Subcutaneous adipose tissue (tissue), 4 donors: ENCODE data around the gene RBBP8NL. TPM values are rescaled to one million over a fixed set of nuclear protein-coding genes. Genes with fewer than 3 reads are reported as not detected.

Source experiments
- CTCF ChIP-seq: fragments of 450-650 bp; IDR thresholded peaks from one replicate; pipeline ENCODE4 v1.5.1; 2016; ENCODE audit warnings: low read depth, mild to moderate bottlenecking, control low read depth, antibody characterized with exemption, moderate library complexity
- total RNA-seq, 4 donors: library from RNA; depleted of rRNA; stranded (reverse); fragments of >200 nt; gene quantifications; one replicate each; pipeline ENCODE4 v1.1.0, GENCODE V29; 2016

Gene RBBP8NL
- total RNA-seq, 4 donors from 2014 or later: not detected

DNA sequence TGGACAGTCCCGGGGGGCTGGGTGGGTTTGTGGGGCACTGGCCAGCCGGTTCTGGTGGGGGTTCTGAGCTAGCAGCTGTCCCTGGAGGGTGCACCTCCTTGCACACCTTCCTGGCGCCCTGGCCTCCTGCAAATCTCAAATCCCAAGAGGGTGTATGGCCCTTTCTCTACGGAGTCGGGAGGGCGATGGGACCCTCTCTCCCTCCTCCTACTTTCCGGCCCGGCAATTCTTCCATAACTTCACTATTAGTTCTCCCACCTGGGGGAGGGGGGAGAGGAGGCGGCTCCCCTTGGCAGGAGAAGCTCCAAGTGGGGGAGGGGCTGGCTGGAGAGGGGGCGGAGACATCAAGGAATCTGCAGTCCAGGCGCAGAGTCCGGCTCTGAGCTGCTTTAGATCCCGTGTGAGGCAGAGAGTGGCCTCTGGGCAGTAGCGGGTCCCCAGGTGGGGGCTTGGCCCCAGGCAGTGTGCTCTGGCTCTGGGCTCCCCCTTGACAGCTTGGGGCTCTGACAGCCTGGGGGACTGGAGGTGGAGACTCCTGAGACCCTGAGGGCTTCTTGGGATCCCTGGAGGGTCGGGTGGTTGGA is 58.9 kb downstream of the RBBP8NL start:
- no peak for TF ChIP-seq CTCF

DNA sequence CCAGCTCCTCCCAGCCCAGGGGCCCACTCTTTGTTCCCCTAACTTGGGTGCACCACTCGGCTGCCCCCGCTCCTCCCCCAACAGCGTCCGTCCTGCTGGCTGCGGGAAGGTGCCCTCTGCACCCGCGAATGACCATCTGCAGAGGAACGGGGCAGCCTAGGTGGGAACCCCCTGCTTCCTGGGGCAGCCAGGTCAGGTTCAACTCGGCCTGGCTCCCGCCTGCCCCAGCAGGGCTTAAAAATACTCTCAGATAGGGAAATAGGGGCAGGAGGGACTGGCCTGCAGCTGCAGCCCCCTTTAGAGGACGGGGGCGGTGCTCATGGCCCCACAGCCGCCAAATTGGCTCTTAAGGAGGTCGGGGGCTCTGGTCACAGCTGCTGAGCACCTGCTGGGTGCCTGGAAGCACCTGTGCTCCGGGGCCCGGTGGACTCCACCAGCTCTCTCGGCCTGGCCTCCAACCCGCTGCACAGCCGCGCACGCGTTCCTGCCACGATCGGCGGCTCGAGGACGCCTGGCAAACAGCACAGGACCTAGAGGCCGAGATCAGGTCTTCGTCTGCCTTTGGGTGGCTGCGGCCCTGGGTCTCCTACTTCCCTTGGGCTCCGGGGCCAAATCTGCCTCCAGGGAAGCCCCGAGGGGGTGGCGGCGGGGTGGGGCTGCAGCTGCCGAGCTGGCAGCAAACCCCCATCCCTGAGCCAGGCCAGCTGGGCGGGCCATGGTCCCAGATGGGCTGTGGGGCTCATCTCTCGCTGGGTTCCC is 59.5 kb downstream of the RBBP8NL start:
- no peak for TF ChIP-seq CTCF

DNA sequence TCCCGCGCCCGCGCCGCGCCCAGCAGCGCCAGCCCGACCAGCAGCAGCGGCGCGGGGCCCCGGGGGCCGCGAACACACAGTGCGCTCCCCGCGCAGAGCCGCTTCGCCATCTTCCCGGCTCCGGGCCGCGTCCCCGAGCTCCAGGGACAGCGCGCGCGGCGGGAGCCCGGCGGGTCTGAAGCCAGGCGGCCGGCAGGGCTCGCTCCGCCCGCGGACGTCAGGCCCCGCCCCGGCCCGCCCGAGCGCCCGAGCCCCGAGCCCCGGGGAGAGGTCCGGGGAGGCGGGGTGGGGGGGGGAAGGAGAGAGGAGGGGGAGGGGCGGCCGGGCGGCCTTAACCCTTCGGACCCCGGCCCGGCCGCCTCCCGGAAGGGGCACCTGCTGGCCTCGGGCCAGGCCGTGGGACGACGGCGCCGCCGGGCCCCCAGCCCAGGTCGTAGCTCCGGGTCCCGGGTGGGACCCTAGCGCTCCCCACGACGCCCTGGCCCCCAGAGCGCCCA is 60.2 kb downstream of the RBBP8NL start, which contains the start of gene LAMA5:
LAMA5 (minus strand) TSS at position 177 of the 497 bp plus-strand sequence; CDS start at position 110, 67 bp downstream.
- TF ChIP-seq CTCF: no peak

DNA sequence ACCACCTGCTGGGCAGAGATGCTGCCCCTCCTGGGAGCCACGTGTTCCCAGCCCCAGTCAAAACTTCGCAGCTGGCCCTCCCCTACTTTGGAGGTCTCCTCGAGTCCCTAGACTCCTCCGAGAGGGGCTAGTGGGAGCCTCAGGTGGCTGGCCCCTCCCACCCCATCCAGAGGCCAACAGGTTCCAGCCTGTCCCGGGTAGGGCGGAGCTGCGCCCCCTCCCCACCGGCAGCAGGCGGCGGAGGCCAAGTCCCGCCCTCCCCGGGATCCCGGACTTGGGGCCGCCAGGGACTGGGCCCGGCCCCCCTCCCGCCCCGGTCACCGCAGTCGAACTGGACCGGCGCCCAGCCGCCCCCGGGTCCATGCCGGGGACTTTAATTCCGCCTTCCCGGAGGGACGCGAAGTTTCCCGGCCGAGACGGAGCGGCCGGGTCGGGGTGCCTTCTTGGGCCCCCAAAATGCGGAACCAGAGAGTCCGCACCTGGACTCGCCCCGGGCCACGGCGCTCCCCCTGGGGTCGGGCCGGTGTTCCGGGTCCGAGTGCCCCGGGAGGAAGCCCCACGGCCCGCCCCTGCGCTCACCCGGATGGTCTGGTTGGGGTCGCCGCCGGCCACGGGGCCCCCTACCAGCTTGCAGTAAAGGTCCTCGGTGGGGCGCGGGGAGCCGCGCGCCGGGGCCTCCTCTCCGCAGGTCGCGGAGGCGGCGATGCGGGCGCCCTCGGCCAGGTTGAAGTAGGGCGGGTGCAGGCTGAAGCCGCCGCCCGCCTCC is 60.8 kb downstream of the RBBP8NL start:
- no peak for TF ChIP-seq CTCF

- TF ChIP-seq CTCF: no peak
Measured at GRCh38 chr20:62365814-62366369, 61.4 kb downstream of the RBBP8NL start.

DNA sequence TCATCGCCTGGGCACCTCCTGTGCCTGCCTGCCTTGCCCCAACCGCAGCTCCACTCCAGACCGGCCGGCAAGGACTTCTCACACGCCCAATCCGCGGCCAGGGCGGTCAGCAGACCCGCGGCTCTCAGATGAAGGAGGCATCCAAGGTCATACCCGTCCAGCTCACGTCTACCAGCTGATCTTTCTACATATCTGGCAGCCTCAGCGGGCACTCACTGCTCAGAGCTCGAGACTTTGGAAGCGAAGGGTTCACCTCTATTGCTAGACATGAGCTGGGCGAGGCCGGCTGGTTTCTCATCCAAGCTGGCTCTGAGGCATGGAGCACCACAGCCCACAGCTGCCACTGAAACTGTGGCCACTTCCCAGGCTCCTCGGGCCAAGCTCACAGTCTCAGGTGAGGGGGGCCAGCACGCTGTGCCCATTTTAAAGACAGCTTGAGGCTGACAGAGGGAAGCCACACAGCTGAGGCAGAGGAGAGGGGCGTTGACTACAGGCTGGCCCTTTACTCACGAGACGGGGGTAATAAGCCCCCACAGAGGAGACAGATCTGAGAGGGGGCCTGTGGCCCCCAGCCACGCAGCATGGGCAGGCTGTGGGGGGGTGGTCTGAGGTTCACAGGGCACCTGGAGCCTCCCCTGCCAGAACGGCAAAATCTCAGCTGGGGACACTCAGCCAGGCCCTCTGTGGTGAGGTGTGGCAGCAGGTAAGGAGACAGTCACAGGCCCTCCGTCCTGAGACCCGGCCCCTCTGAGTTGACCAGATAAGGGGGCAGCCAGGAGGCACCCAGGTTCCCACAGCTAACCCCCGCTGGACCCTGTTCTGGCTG is 62.2 kb downstream of the RBBP8NL start:
- no peak for TF ChIP-seq CTCF
